Stomach (tissue), 19 donors: Measurements from ENCODE around the gene OR4A15. TPM values are rescaled to one million over a fixed set of nuclear protein-coding genes. Genes with fewer than 3 reads are reported as not detected.

Source experiments
- DNase-seq, 2 donors: peaks; one replicate each; pipeline versions ENCODE4 v3.0.0 to v3.0.0-alpha.2; 2013 to 2019
- H3K27ac ChIP-seq, 5 donors: fragments of 200-600 bp in 4 of 5; sonication (generic) in 4 of 5; one replicate each; pipeline ENCODE4 v1.5.1; 2013 to 2019; ENCODE audit warnings: mild to moderate bottlenecking in 1 of 5, moderate library complexity in 1 of 5
- H3K27me3 ChIP-seq, 3 donors: fragments of 200-600 bp; sonication (generic); one replicate each; pipeline ENCODE4 v1.5.1; 2017 to 2019; ENCODE audit warnings: mixed run types in 1 of 3
- H3K36me3 ChIP-seq, 4 donors: fragments of 200-600 bp; sonication (generic); 1 replicate in 3 of 4; 2 replicates in 1 of 4; pipeline ENCODE4 v1.5.1; 2016 to 2019
- H3K4me1 ChIP-seq, 4 donors: fragments of 200-600 bp; sonication (generic); one replicate each; pipeline ENCODE4 v1.5.1; 2016 to 2019
- H3K4me3 ChIP-seq, 4 donors: fragments of 200-600 bp; sonication (generic) in 3 of 4; one replicate each; pipeline ENCODE4 v1.5.1; 2016 to 2019; ENCODE audit warnings: mild to moderate bottlenecking in 1 of 4
- H3K9me3 ChIP-seq, 4 donors: fragments of 200-600 bp; sonication (generic); one replicate each; pipeline ENCODE4 v1.5.1; 2016 to 2019
- CTCF ChIP-seq, 7 experiments: fragments of 450-650 bp in 4 of 7; fragments of 200-600 bp in 3 of 7; sonication (generic) in 3 of 7; IDR thresholded peaks; one replicate each; pipeline ENCODE4 v1.5.1; 2016 to 2019; ENCODE audit warnings: antibody characterized with exemption in 7 of 7, control low read depth in 2 of 7, mild to moderate bottlenecking in 1 of 7
- EP300 ChIP-seq: sonication (generic); formaldehyde crosslinking; IDR thresholded peaks from one replicate; pipeline ENCODE4 v1.6.1; 2017; ENCODE audit warnings: antibody characterized with exemption
- POLR2A ChIP-seq, 4 donors: fragments of 450-650 bp; IDR thresholded peaks; one replicate each; pipeline ENCODE4 v1.6.1; 2016; ENCODE audit warnings: antibody characterized with exemption in 4 of 4, control low read depth in 2 of 4, mild to moderate bottlenecking in 1 of 4, moderate library complexity in 1 of 4
- POLR2AphosphoS5 ChIP-seq, 3 donors: sonication (generic); formaldehyde crosslinking; IDR thresholded peaks; one replicate each; pipeline ENCODE4 v1.6.1; 2016; ENCODE audit warnings: antibody characterized with exemption in 3 of 3
- WGBS, 5 donors: extraction: QIAGEN DNeasy Blood & Tissue Kit in 3 of 5; methylation state at CpG; one replicate each; pipeline versions ENCODE4 v1.1.5 to v1.1.7; 2013 to 2018; 5-methylcytosine and 5-hydroxymethylcytosine counted together
- intact Hi-C: fragments of 100-400 bp; cut with DNase I; formaldehyde crosslinking; loops from one replicate; pipeline ENCODE4 v1.15.1; 2023; ENCODE audit warnings: low total_unique reads
- long read RNA-seq, 10 donors: transcript quantifications; one replicate each; lab custom pipeline, GENCODE V29; 2026
- polyA plus RNA-seq, 3 donors: library from polyadenylated mRNA; stranded (reverse); fragments of 200-250 nt; gene quantifications; one replicate each; pipeline ENCODE4 v1.2.3, GENCODE V29; 2013
- total RNA-seq, 5 donors: library from RNA; depleted of rRNA; stranded (reverse); fragments of >200 nt; gene quantifications; one replicate each; pipeline versions ENCODE4 v1.1.0 to v1.2.3, GENCODE V29; 2014 to 2016
- donor health status: healthy with polysubstance abuse.
- donor health status: Bipolar disorder and iron deficiency.
- donor health status: healthy.

Gene OR4A15
- total RNA-seq (not detected), polyA plus RNA-seq (not detected)
- long read RNA-seq, donor 1: 0 reads
- long read RNA-seq, donor 2: 0 reads
- long read RNA-seq, donor 3: 0 reads
- long read RNA-seq, donor 4: 0 reads
- long read RNA-seq, donor 5: 0 reads
- long read RNA-seq, donor 6: 0 reads
- long read RNA-seq, donor 7: 0 reads
- long read RNA-seq, donor 8: 0 reads
- long read RNA-seq, donor 9: 0 reads
- long read RNA-seq, donor 10: 0 reads

GRCh38 chr11:55367674-55368073 lies at the start of gene OR4A15:
Gene OR4A15 (plus strand): TSS chr11:55367974. CDS start chr11:55367974, 0 bp downstream.
- 48 to 63% (median 58%) methylated on average over 4 of the region's 4 CpGs for WGBS, 5 donors

GRCh38 chr11:55324500-55324899 lies 43.3 kb upstream of the OR4A15 start:
- peaks cover 0 to 12% (median 3%) of the 10 kb centered on the region in 4 donors for H3K9me3 ChIP-seq
- H3K27me3 ChIP-seq: no peaks in the 10 kb centered on the region
- WGBS, 5 donors: 70 to 80% (median 73%) methylated on average over 1 of the region's 1 CpG
- H3K27ac ChIP-seq: no peak overlapping the region
- intact Hi-C loops: no loop called here
- no peak overlapping the region for H3K4me3 ChIP-seq
- H3K4me1 ChIP-seq: no peaks in the 10 kb centered on the region
- H3K36me3 ChIP-seq: no peaks in the 10 kb centered on the region
- no peak for DNase-seq
- TF ChIP-seq POLR2AphosphoS5 (IDR thresholded peaks at IDR 0.05) (no peak), POLR2A (IDR thresholded peaks at IDR 0.05) (no peak), EP300 (no peak)

More at GRCh38 chr11:55367674-55368073, at the start of gene OR4A15:
- H3K27ac ChIP-seq: no peak within 1 kb of the TSS
- no peak within 1 kb of the TSS for H3K4me3 ChIP-seq
- intact Hi-C loops: no loop called here
- H3K9me3 ChIP-seq: peaks cover 0 to 41% (median 14%) of the 10 kb centered on the region in 4 donors
- no peaks in the 10 kb centered on the region for H3K4me1 ChIP-seq
- DNase-seq: no peak
- H3K27me3 ChIP-seq: no peaks in the 10 kb centered on the region
- no peaks in the 10 kb centered on the region for H3K36me3 ChIP-seq
- TF ChIP-seq POLR2A (IDR thresholded peaks at IDR 0.05): no peak
- no peak for TF ChIP-seq CTCF (IDR thresholded peaks at IDR 0.05)
- TF ChIP-seq EP300: no peak
- no peak for TF ChIP-seq POLR2AphosphoS5 (IDR thresholded peaks at IDR 0.05)

- Histone ChIP-seq H3K27me3 (no peaks in the 10 kb centered on the region), H3K4me1 (no peaks in the 10 kb centered on the region), H3K27ac (no peak within 1 kb of the TSS), H3K9me3 (peaks cover 0 to 4% (median 1%) of the 10 kb centered on the region in 4 donors), H3K4me3 (no peak within 1 kb of the TSS), H3K36me3 (no peaks in the 10 kb centered on the region)
- WGBS, 5 donors: 79 to 87% (median 84%) methylated on average over 3 of the region's 3 CpGs
- no peak for DNase-seq
- no peak for TF ChIP-seq POLR2AphosphoS5 (IDR thresholded peaks at IDR 0.05)
- TF ChIP-seq POLR2A (IDR thresholded peaks at IDR 0.05): no peak
- TF ChIP-seq EP300: no peak
- no peak for TF ChIP-seq CTCF (IDR thresholded peaks at IDR 0.05)
- intact Hi-C loops: no loop called here
These were observed 24.9 kb upstream of the OR4A15 start, which contains the start of gene OR4A16 for GRCh38 chr11:55342901-55343300. Gene OR4A16 (plus strand): TSS chr11:55343201. CDS start chr11:55343201, 0 bp downstream.

- H3K4me1 ChIP-seq: no peaks in the 10 kb centered on the region
- no peak for TF ChIP-seq POLR2A (IDR thresholded peaks at IDR 0.05)
- TF ChIP-seq CTCF (IDR thresholded peaks at IDR 0.05): no peak
- TF ChIP-seq POLR2AphosphoS5 (IDR thresholded peaks at IDR 0.05): no peak
- no peak for TF ChIP-seq EP300
- intact Hi-C loops: no loop called here
- H3K36me3 ChIP-seq: no peaks in the 10 kb centered on the region
- no peak overlapping the region for H3K27ac ChIP-seq
- H3K27me3 ChIP-seq: no peaks in the 10 kb centered on the region
- no peak overlapping the region for H3K4me3 ChIP-seq
- 90 to 95% (median 93%) methylated on average over 1 of the region's 1 CpG for WGBS, 5 donors
- DNase-seq: no peak
- H3K9me3 ChIP-seq: peaks cover 6 to 17% (median 8%) of the 10 kb centered on the region in 4 donors
These were observed 22.5 kb upstream of the OR4A15 start for GRCh38 chr11:55345306-55345705.

GRCh38 chr11:55349032-55349431 lies 18.7 kb upstream of the OR4A15 start:
- TF ChIP-seq POLR2A (IDR thresholded peaks at IDR 0.05) (no peak), EP300 (no peak), POLR2AphosphoS5 (IDR thresholded peaks at IDR 0.05) (no peak), CTCF (IDR thresholded peaks at IDR 0.05) (no peak)

More at GRCh38 chr11:55349032-55349431, 18.7 kb upstream of the OR4A15 start:
- no peak overlapping the region for H3K4me3 ChIP-seq
- DNase-seq: no peak
- 0 to 14% (median 4%) methylated on average over 1 of the region's 1 CpG for WGBS, 5 donors
- intact Hi-C loops: no loop called here
- H3K9me3 ChIP-seq: peaks cover 3 to 13% (median 12%) of the 10 kb centered on the region in 4 donors
- no peaks in the 10 kb centered on the region for H3K4me1 ChIP-seq
- no peak overlapping the region for H3K27ac ChIP-seq
- H3K27me3 ChIP-seq: no peaks in the 10 kb centered on the region
- no peaks in the 10 kb centered on the region for H3K36me3 ChIP-seq
